AML-193 (cell line): ENCODE data around the gene BCKDHA.
"Not testable (repeated sequence)": the region's sequence is repeated elsewhere in the genome, so short reads cannot be mapped to it uniquely, and the experiment has no call there.

ENCODE experiments used
- DNase-seq, 2 experiments: peaks; one replicate each; lab custom pipeline; 2025; lab: John Stamatoyannopoulos, UW

The BCKDHA gene

GRCh38 chr19:41426116-41426841, 28.7 kb downstream of the BCKDHA start:
- DNase-seq = no peak

GRCh38 chr19:41426952-41427646, 29.5 kb downstream of the BCKDHA start, which contains the start of gene B3GNT8:
Gene B3GNT8 (minus strand): TSS chr19:41427374. CDS start chr19:41426778, 596 bp downstream.
- peak; percentile 62 to 71 for DNase-seq

GRCh38 chr19:41427647-41428480, 30.2 kb downstream of the BCKDHA start:
- peak; percentile 44 to 59 for DNase-seq

- DNase-seq = no peak
Measured at GRCh38 chr19:41428481-41428859, 30.9 kb downstream of the BCKDHA start.

GRCh38 chr19:41430922-41431321, 33.3 kb downstream of the BCKDHA start:
- DNase-seq = no peak

GRCh38 chr19:41431426-41432386, 34.1 kb downstream of the BCKDHA start:
- peak; percentile 74 to 79 for DNase-seq

- no peak for DNase-seq
Measured at GRCh38 chr19:41433171-41433570, 35.6 kb downstream of the BCKDHA start.

GRCh38 chr19:41434450-41434849, 36.8 kb downstream of the BCKDHA start:
- peak; percentile 15 to 18 for DNase-seq

- DNase-seq = not testable (repeated sequence)
Measured at GRCh38 chr19:41435376-41435775, 37.8 kb downstream of the BCKDHA start.

GRCh38 chr19:41435936-41436673, 38.5 kb downstream of the BCKDHA start:
- DNase-seq = no peak

GRCh38 chr19:41436674-41436951, 39.0 kb downstream of the BCKDHA start:
- DNase-seq = no peak

- DNase-seq = no peak
Measured at GRCh38 chr19:41437944-41438574, 40.4 kb downstream of the BCKDHA start.

GRCh38 chr19:41439441-41440222, 42.0 kb downstream of the BCKDHA start, which contains the start of gene DMAC2:
Gene DMAC2 (minus strand): TSS chr19:41439912. CDS start chr19:41439899, 13 bp downstream.
- DNase-seq = peak; percentile 97 to 98

GRCh38 chr19:41441321-41441945, 43.8 kb downstream of the BCKDHA start:
- DNase-seq = no peak

GRCh38 chr19:41442473-41443355, 45.1 kb downstream of the BCKDHA start, which contains the start of gene ERICH4:
Gene ERICH4 (plus strand): TSS chr19:41443156. CDS start chr19:41443170, 14 bp downstream.
- no peak for DNase-seq

- DNase-seq = no peak
Measured at GRCh38 chr19:41443813-41444455, 46.3 kb downstream of the BCKDHA start.

- DNase-seq = no peak
Measured at GRCh38 chr19:41445575-41445974, 48.0 kb downstream of the BCKDHA start.
